ENCODE measurements around the gene UBP1.
"Not testable (repeated sequence)": the region's sequence is repeated elsewhere in the genome, so short reads cannot be mapped to it uniquely, and the experiment has no call there.

Gene UBP1, protein sequence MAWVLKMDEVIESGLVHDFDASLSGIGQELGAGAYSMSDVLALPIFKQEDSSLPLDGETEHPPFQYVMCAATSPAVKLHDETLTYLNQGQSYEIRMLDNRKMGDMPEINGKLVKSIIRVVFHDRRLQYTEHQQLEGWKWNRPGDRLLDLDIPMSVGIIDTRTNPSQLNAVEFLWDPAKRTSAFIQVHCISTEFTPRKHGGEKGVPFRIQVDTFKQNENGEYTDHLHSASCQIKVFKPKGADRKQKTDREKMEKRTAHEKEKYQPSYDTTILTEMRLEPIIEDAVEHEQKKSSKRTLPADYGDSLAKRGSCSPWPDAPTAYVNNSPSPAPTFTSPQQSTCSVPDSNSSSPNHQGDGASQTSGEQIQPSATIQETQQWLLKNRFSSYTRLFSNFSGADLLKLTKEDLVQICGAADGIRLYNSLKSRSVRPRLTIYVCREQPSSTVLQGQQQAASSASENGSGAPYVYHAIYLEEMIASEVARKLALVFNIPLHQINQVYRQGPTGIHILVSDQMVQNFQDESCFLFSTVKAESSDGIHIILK

DNA sequence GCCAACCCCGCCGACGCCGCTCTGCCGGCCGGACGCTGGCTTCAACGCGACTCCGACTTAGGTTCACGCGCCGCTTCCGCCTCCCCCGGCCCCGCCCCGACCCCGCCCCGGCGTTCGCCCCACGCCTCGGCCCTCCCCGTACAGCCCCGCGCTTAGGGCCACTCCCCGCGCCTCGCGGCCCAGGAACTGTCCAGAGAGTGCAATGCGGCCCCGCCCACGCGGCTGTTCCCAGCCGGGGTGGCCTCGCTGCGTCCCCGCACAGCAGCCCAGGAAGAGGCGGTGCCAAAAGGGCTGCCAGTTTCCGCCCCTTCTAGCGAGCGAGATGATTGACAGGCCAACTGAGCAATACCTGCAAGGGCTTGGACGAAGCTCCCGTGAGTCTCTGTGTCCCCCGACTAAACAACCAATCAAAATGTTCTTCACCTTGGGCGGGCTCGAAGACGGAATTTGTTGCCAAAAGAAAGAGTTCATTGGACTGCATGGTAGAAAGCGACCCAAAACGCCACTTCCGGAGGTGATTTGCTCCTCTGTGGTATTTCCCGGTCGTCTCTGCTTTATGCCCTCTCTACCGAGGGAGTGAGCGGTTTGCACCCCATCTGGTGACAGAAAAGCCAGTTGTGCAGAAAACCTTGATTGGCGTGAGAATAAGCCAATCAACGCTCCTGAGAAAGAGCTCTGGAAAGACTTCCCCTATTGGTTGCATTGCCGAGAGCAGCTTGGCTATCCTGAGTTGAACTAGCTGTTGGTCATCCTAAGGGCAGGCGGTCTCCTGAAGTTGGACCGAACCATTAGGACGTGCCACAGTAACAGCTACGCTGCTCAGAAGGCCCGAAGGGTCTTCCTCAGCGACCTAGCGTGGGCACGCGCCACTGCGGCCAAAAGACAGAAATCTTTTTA, at the start of gene UBP1:
Gene UBP1, minus strand, starts transcription at position 78 of the 897 bp plus-strand sequence. CDS start 557 bp downstream, outside the sequence.
- DNase-seq: peak; percentile 95

DNA sequence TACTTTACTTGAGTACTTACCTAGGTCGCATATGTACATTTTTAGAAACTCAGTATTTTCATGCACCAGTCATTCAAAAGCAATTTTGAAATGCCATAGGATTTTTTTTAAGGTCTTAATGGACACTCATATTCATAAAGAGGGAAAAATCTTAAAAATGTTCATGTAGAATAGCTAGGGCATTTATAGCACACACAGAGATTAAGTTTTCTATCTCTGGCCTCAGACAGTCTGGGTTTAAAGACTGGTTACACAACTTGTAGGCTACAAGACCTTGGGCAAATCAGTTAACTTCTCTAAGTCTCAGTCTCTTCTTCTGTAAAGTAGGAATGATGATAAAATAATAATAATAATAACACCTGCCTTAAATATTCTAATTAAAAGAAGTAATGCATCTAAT, 48.5 kb upstream of the UBP1 start:
- DNase-seq: no peak

DNA sequence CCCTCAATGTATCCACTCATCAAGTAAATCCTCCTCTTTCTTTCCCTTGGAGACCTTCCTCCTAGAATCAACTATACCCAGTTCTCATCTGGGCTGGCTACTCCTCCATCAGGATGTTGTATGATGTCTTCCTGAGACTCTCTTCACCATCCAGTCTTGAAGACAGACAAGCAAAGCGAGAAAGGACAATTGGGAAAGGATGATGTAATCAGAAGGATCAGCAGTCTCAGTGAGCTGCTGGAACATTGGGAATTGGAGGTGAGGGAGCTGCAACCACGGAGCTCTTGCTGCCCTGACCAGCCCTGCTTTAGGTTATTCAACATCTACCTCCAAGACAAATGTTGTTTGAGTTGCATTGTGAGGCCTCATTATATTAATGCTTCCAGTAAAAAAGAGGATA, 48.0 kb upstream of the UBP1 start:
- DNase-seq: no peak

DNA sequence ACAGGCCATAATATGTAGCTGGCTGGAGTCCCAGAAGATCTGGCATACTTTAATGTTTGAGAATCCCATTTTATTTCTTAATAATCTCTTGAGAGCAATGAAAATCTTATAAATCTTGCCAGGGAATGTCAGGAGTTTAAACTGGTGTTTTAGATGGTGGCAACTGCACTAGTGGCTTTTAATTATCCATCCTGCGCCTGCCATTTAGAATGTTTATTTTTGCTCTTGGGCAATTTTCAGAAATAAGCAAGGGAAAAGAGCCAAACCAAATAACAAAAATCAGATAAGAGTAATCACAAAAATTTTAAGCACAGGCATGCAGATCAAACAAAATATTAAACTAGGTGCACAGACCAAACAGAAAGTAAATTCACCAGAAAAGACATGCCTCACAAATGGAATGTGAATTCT, 41.9 kb upstream of the UBP1 start:
- no peak for DNase-seq

DNA sequence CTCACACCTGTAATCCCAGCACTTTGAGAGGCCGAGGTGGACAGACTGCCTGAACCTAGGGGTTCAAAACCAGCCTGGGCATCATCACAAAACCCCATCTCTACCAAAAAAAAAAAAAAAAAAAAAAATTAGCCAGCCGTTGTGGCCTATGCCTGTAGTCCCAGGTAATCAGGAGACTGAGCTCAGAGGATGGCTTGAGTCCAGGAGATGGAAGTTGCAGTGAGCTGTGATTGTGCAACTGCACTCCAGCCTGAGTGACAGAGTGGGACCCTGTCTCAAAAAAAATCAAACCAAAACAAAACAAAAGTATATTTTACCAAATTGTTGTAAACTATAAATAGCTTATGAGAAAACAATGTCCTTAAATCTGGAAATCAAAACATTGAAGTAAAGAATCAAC, 34.7 kb upstream of the UBP1 start:
- DNase-seq: no peak

DNA sequence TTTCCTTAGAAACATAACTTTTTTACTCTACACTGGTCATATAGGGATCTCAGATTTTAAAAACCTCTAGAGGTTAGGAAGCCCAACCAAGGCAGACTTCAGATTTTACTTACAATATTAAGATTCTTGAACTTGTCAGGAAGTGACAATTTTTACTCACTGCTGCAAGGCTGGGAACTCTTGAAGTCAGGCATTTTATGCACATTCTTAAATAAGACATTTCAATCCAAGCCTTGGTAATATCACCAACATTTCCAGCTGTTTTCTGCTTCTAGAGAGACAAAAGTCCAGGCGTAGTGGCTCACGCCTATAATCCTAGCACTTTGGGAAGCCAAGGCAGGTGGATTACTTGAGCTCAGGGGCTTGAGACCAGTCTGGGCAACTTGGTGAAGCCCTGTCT, 33.6 kb upstream of the UBP1 start:
- no peak for DNase-seq

DNA sequence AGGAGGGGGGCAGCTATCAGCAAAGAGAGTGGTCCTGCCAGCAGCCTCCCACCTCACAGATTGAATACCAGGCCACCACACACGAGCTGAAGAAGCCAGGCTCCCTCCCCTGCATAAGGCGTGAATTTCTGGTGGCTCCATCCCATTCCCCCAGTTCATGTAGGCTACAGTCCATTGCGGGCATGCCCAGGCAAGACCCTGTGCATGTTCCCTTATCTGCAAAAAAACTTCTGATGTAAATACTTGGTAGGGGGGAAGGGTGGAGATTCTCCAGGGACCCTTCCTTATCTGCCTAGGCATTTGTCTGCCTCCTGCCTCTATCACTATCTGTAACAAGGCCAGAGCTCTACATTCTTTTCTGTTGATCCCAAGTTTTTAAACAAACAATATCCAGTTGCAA, 27.6 kb upstream of the UBP1 start:
- DNase-seq: no peak

DNA sequence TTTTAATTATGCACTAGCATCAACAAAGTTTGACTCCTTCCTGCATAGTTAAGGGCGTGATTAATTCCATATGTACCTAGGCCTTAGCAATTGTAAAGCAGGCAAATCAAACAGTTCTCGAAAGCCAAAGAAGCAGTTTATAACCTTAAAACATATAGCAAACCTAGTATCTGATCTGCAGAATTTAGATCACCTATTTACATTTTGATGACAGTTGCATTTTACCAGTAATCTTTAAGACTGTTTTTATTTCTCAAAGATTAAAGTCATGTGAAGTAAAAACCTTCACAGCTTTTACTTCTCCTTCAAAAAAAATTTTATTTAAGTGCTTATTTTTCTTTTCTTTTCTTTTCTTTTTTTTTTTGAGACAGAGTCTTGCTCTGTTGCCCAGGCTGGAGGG, 20.9 kb upstream of the UBP1 start:
- no peak for DNase-seq

DNA sequence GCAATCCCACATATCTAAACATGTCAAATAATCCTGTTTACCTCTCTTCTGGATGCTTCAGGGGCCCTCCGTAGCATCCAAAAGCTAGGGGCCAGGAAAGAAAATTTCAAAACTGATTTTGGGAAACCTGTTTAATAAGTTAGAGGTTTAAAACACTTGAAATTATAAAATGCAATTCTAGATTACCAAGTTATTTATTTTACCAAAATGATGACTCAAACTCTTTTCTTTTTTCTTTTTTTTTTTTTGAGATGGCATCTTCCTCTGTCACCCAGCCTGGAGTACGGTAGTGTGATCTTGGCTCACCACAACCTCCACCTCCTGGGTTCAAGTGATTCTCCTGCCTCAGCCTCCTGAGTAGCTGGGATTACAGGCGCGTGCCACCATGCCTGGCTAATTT, 19.4 kb upstream of the UBP1 start:
- DNase-seq: not testable (repeated sequence)

DNA sequence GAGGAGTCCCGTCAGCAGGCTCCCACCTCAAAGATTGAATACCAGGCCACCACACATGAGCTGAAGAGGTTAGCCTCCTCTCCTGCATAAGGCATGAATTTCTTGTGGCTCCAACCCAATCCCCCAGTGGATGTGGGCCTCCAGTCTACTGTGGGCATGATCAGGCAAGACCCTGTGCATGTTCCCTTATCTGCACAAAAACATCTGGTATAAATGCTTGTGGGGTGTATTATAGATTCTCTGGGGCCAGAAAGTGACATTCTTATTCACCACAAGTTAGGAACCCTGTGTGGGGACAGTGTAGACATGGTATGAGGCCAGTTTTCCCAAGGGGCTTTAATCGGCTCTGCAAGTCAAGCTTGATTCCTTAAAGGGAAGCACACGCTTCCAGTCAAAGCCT, 18.2 kb upstream of the UBP1 start:
- DNase-seq: no peak

DNA sequence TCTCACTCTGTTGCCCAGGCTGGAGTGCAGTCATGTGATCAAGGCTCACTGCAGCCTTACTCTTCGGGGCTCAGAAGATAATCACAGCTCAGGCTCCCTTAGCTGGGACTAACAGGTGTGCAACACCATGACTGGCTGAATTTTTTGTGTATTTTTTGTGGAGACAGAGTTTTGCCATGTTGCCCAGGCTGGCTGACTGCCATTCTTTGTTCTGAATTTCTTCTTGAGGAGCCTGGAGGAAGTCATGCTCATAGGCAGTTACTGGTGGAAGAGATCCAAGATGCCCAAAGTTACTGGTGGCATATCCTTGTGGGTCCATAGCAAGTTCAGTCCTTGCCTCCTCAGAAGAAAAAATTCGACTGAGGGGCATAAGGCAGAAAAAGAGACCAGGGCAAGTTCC, 16.6 kb upstream of the UBP1 start:
- no peak for DNase-seq

DNA sequence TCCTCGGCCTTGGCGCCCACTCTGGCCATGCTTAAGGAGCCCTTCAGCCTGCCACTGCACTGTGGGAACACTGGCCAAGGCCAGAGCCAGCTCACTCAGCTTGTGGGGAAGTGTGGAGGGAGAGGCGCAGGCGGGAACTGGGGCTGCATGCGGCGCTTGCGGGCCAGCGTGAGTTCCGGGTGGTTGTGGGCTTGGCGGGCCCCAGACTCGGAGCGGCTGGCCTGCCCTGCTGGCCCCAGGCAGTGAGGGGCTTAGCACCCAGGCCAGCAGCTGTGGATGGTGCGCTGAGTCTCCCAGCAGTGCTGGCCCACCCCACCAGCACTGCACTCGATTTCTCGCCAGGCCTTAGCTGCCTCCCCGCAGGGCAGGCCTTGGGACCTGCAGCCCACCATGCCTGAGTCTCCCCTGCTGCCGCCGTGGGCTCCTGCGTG, 13.1 kb upstream of the UBP1 start:
- no peak for DNase-seq

DNA sequence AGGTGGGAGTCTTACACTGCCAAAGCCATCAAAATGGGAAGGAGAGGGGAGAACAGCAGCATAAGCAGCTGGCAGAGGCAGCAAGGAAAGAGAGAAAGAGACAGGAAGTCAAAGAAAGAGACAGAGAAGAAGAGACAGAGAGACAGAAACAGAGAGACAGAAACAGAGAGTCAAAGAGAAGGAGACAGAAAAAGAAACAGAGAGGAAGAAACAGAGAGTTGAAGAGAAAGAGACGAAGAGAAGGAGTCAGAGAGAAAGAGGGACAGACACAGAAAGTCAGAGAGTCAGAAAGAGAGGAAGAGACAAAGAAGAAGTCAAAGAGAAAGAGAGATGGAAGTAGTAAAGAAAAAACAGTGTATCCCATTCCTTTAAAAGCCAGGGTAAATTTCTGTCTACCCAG, 11.8 kb upstream of the UBP1 start:
- not testable (repeated sequence) for DNase-seq

DNA sequence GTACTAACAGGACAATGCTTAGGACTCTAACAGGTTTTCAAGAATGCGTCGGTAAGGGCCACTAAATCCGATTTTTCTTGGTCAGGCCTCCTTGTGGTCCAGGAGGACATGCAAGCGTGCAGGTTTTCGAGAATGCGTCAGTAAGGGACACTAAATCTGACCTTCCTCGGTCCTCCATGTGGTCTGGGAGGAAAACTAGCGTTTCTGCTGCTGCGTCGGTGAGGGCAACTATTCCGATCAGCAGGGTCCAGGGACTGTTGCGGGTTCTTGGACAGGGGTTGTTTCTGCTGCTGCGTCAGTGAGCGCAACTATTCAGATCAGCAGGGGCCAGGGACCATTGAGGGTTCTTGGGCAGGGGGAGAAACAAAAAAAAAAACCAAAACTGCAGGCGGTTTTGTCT, 7.8 kb upstream of the UBP1 start:
- DNase-seq: no peak

DNA sequence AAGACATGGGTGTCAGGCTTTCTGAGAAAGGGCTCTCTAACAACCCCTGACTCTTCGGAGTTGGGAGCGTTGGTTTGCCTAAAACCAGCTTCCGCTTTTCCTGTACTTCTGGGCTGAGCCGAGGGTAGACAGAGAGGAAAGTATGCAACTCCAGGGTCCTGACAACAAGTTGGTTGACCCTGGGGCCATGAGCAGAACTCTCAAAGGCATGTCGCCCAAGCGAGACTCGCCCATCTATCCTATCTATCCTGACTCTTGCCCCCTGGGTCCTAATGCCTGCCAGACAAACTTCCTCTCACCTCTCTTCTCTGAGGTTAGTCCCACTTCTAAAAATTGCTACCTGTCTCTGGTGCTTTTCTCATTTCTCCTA, 7.0 kb upstream of the UBP1 start:
- DNase-seq: not testable (repeated sequence)

DNA sequence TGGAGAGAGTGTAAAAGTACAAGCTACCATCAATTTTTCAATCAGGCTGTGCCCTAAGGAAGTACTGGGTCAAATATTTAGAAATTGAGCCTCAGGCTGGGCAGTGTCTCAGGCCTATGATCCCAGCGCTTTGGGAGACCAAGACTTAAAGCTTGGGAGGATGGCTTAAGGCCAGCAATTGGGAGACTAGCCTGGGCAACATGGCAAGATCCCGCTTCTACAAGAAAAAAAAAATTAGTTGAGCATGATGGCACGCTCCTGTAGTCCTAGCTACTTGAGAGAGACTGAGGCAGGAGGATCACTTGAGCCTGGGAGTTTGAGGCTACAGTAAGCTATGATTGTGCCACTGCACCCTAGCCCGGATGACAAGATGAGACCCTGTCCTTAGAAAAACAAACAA, 2.0 kb upstream of the UBP1 start:
- DNase-seq: no peak

DNA sequence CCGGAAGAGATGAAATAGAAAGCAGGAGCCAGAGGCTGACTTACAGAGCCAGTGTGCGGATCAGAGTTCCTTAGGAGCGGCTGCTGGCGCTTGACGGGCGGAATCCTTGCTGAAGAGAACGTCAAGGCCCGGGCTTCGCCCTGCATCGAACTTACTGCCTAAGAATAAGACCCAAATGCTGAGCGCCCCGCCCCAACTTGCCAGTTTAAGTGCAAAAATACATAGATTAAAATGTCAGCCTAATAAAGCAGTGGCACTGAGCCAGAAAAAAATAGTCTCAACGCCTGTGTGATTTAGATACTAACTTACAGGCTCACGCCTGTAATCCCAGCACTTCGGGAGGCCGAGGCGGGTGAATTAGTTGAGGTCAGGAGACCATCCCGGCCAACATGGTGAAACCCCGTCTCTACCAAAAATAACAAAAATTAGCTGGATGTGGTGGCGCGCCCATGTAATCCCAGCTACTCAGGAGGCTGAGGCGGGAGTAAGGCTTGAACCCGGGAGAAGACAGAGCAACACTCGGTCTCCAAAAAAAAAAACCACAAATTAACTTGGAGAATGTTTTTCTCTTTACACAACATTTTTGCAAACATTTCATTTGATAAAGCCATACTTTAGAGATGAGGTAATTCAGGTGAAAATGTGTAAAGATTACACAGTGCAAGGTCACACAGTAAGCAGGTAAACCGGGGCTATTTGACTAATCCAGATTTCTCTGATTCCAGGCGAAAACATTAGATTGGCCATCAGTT, 1.2 kb upstream of the UBP1 start:
- DNase-seq: no peak

DNA sequence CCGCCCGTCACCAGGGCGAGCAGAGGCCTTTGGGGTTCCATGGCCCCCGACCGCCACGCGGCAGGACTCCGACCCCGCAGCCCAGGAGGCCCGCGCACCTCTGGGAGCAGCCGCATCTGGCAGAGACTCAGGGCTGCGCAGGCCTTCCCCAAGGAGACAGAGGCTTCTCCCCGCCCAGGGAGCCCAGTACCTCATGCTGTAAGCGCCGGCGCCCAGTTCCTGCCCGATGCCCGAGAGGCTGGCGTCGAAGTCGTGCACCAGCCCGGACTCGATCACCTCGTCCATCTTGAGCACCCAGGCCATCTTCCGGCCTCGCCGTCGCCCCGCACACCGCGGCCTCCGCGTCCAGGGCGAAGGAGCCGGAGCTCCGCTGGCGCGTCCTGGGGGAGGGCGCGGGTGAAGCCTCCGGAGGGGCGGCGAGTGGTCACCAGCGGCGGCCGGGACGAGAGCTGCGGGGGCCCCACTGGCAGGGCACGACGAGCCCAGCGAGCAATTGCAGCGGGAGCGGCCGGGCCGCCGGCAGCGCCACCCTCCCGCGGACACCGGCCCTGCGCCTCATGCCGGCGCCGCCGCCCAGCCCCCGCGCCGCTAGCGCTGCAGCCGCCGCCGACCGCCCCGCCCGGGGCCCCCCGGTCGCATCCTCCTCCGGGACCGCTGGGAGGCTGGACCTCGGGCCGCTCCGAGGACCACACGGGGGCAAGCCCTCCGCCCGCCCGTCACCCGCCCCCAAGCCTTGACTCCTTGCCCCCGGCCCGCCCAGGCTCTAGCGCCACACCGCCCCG, 468 bp downstream of the UBP1 start:
- peak; percentile 22 for DNase-seq

DNA sequence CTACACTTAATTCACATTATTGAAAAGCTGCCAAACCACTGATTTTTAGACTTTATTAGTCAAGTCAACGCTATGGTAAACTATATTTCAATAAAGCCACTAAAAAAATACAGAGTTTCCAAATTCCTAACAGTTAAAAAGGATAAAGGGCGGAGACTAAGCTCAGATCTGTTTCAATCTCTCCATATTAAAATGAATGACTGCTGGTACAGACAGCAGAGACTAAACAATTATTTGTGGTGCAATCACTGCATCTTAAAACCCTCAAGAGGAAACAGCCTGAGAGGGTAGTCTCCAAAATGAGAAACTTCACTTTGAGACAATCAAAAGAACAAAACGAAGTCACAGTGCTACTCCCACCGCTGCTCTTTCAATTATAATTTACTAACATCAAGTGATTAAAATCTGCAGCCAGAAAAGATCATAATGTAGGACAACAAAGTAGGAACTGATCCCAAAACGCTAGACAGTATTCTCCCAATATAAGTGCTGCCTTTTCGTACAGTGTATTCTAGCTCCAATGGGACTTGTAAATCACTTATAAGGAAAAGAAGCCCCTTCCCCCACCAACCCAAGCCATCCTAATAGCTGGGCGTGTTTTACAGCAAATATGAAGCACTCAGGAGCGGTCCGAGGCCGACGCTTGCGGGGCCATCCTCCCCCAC, 1.2 kb downstream of the UBP1 start:
- DNase-seq: no peak

DNA sequence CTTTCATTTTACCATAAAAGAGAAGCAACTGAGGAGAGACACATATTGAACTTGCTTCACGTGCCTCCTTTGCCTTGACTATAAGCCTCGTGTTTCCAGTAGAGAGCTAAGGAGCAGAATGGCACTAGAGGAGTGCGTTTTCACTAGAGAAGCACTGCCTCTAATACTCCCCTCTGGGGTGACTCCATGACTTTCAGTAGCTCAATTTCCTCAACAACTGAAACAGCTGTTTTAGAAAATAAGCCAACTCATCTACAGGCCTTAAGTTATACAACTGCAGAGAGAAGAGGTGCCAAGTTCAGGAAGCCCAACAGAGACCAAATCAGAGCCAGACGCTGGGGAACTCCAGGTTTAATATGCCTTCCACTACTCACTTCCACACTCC, 1.9 kb downstream of the UBP1 start:
- no peak for DNase-seq

DNA sequence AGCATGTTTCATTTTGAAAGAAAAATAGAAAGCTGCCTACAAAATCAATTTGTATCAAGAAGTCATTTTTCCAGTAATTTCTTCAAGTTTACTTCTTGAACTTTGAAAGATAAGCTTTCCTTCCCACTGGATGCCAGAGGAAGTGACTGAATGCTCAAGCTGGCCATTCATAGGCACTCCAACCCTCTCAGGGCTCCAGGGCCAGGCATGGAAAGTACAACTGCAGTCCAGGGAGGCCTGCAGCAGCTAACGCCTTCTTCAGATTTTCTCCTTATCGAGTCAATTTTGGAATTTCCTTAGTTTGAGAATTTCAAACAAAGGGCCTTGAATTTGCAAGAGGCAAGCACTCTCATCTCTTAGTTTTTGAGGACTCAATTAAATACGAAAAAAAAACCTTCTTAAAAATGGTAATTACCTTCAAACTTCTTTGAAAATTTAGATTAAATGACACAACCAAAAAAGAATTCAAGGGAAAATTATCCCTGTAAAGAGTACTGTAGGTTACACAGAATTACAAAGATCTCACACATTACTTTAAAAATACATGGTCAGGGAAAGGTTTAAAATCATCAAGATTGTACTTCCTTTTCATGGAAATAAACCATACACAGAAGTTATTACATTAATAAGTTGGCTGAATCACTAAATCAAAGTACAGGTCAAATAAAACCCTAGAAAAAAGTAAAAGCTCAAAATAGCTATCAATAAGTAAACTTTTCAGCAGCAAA, 2.5 kb downstream of the UBP1 start:
- no peak for DNase-seq
